ES-I3 (cell line): Measurements from ENCODE around the gene SIM1.
A peak's percentile ranks its signal among the peaks of the same experiment; 100 is the strongest.

Source experiments
- H3K36me3 ChIP-seq: 2 replicates; pipeline ENCODE4 v1.6.1; 2013; ENCODE audit warnings: mild to moderate bottlenecking, low read length, control low read depth, moderate library complexity; ENCODE audit not compliant: insufficient read depth
- H3K4me1 ChIP-seq: 2 replicates; pipeline ENCODE4 v1.6.1; 2013; ENCODE audit warnings: mild to moderate bottlenecking, control low read depth, low read length; ENCODE audit not compliant: insufficient read depth
- H3K9ac ChIP-seq: 2 replicates; pipeline ENCODE4 v1.6.1; 2013; ENCODE audit warnings: low read depth, mild to moderate bottlenecking, low read length, moderate library complexity
- H3K9me3 ChIP-seq: 2 replicates; pipeline ENCODE4 v1.6.1; 2013; ENCODE audit warnings: mild to moderate bottlenecking, low read length, moderate library complexity; ENCODE audit not compliant: control insufficient read depth, insufficient read depth

The SIM1 gene

GRCh38 chr6:100464903-100465700, at the start of gene SIM1:
Gene SIM1, minus strand, starts transcription at chr6:100464921. Its CDS starts 1,453 bp downstream, at chr6:100463468.
- no peaks in the 10 kb centered on the region for H3K36me3 ChIP-seq
- peaks cover 24% of the 10 kb centered on the region for H3K4me1 ChIP-seq
- peak within 1 kb of the TSS; percentile 63; the same call in 1 of the 2 replicates for H3K9ac ChIP-seq
- no peaks in the 10 kb centered on the region for H3K9me3 ChIP-seq

DNA sequence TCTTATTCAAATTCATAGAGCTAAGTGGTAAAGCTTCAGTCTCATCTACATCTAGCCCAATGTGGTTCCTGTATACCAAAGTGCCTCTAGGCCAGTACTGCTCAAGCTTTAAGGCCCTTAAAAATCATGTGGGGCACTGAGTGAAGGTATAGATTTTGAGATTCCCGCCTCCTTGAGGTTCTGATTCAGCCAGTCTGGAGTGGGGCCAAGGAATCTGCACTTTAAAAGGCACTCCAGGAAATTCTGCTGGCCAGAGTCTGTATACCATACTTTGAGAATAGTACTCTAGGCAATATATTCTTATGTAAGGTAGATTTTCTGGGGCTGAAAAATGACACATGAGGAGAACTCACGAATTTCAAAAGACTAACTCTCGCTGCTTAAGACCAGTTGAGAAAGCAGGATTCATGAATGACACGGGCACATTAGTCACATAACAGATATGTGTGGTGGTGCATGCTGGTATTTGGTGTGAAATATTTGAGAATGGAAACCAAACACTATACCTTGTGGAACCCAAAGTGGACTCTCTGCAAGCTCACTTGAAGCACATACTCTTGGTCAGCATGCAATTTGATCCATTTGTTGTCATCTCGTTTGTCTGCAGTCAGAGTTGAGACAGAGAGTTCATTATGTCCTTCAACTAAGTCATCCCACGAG, 47.6 kb upstream of the SIM1 start:
- Histone ChIP-seq H3K9me3 (no peaks in the 10 kb centered on the region), H3K9ac (no peak overlapping the region), H3K36me3 (peaks cover 9% of the 10 kb centered on the region; the same call in 1 of the 2 replicates), H3K4me1 (no peaks in the 10 kb centered on the region)

DNA sequence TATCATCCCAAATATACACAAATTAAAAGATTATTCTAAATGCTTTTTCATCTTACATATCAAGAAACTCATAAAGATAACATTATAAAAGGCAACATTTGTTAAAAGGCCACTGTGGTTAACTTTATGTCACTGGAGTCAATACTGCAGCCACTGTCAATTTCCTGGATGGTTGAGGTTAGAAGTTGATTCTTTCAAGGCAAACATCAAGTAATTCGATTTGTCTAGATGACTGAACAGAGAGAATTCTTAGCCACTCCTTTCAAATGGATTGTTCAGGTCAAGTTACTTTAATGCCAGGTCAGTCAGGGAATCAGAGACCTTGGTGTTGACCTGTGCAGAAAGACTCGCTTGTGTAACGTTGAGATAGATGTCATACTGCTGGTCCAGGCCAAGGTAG, 44.4 kb upstream of the SIM1 start:
- Histone ChIP-seq H3K36me3 (peaks cover 7% of the 10 kb centered on the region; the same call in 1 of the 2 replicates), H3K9me3 (no peaks in the 10 kb centered on the region), H3K9ac (no peak overlapping the region), H3K4me1 (no peaks in the 10 kb centered on the region)

DNA sequence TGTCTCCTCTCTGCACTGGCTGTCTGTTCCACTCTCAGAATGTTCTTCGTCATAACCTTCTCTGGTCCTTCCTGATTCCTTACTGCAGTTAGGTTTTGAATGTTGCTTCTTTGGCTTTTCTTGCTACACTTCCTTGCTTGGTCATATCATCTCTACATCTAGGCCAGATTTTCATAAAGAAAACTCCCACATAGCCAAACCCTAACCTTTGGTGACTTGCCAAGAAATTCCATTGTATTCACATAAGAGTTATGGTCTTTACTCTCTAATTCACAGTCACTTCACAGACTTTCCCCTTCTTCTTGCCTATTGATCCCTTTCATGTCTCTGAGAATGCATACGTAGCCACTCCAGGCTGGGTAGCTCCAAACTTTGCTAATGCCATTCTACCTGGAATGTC, 41.9 kb upstream of the SIM1 start:
- Histone ChIP-seq H3K4me1 (no peaks in the 10 kb centered on the region), H3K36me3 (peaks cover 4% of the 10 kb centered on the region; the same call in 1 of the 2 replicates), H3K9ac (no peak overlapping the region), H3K9me3 (no peaks in the 10 kb centered on the region)

GRCh38 chr6:100504786-100505737, 40.3 kb upstream of the SIM1 start:
- Histone ChIP-seq H3K36me3 (peaks cover 4% of the 10 kb centered on the region; the same call in 1 of the 2 replicates), H3K9ac (no peak overlapping the region), H3K9me3 (no peaks in the 10 kb centered on the region)

DNA sequence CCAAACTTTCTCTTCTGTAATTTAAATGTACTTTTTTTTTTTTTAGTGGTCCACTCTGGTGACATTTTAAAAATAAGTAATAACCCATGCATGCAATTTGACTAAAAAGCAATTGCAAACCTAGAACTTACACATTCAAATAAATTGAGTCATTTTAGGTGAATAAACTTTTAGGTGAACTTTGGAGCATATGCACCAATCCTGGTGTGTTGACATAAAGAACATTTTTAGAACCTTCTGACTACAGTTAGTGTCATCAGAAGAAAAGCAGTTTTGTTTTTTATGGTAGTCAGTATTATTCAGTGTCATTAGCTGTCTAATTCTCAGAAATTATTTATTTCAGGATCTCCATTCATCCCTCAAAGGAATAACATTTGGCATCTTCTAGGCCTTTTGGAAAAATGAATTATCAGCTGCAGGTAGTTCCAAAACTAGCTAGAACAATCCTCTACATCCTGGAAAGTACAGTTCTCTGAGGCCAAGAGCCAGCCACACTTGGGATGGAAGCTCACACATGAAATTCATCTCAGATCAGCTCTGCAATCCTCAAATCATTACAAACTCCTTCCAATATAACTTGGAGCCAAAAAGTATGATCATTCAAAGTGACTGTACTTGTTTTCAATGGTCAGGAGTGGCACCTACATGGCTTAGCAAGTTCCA, 38.5 kb upstream of the SIM1 start:
- no peak overlapping the region for H3K9ac ChIP-seq
- no peaks in the 10 kb centered on the region; the same call in 1 of the 2 replicates for H3K9me3 ChIP-seq
- no peaks in the 10 kb centered on the region for H3K36me3 ChIP-seq
- H3K4me1 ChIP-seq, result no peaks in the 10 kb centered on the region

More at GRCh38 chr6:100504786-100505737, 40.3 kb upstream of the SIM1 start:
- H3K4me1 ChIP-seq, result no peaks in the 10 kb centered on the region

DNA sequence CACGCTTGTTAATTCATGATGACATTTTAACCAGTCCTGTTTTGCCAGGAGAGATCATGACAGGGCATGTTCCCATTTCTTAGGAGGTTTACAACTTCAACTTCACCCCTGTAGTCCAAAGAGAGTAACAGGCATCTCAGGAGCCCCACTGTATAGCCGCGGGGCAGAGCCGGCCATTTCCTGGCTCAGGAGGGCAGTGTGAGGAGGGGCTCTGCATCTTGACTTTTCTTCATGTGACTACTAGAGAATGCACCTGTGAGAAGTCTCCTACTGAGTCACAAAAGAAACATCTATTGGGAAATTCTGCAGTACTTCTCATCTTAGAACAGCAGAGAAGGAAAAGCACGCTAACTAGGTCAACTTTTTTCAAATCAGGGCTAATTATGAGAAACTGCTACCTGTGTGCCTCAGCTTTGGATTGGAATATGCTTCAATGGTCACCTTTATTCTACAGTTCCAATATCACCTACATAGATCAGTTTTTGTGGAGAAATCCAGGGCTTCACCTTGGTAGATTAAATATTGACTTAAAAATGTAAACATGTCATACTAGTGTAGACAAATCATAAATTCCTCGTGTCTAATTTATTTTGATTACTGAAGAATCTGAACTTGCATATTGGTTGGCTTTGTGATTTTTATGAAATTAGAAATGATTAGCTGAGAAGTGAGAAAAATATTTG, 28.6 kb upstream of the SIM1 start:
- Histone ChIP-seq H3K36me3 (no peaks in the 10 kb centered on the region), H3K9me3 (no peaks in the 10 kb centered on the region), H3K4me1 (peaks cover 18% of the 10 kb centered on the region), H3K9ac (no peak overlapping the region)

DNA sequence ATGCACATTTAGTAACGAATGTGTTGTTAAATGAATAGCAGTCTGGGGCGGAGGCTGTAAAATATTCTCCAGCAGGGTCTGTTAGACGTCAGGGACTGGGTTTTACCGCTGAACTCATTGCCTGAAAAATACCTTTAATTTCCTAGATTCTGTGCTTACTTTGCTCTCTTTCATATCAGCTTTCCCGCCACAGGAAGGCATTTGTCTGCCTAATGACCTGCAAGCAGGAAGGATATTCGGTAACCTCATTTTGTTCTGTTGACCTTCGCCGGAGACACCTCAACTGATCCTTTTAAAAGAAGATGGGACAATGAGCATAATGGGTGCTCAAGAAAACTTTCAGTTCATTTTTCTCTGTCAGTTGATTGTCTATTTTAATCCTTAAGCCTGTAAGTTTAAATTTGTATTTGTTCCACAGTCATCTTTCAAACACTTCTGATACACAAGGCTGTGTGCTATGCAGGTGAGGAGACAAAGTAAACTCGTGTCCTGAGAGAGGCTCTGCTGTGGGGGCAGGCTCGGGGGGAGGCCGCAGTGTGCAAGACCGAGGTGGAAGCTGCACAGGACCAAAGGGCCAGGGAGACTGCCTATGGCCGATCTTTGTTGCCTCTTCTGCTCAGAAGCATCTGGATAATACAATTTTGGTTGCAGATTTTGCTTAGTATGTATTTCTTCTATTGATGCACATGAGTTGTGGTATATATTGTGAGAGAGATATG, 27.4 kb upstream of the SIM1 start:
- H3K4me1 ChIP-seq, result peaks cover 18% of the 10 kb centered on the region

DNA sequence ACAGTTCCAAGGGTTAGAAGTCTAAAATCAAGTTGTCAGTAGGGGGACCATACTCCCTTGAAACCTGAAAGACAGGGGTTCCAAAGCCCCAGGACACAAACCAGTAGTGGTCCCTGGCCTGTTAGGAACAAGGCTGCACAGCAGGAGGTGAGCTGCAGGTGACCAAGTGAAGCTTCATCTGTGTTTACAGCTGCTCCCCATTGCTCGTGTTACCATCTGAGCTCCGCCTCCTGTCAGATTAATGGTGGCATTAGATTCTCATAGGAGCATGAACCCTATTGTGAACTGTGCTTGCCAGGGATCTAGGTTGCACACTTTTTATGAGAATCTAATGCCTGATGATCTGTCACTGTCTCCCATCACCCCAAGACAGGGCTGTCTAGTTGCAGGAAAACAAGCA, 25.3 kb upstream of the SIM1 start:
- H3K4me1 ChIP-seq, result peaks cover 18% of the 10 kb centered on the region
- H3K9ac ChIP-seq, result no peak overlapping the region

More for the DNA sequence above, 27.4 kb upstream of the SIM1 start:
- H3K36me3 ChIP-seq, result no peaks in the 10 kb centered on the region
- no peak overlapping the region for H3K9ac ChIP-seq
- H3K9me3 ChIP-seq, result no peaks in the 10 kb centered on the region

GRCh38 chr6:100488244-100488643, 23.5 kb upstream of the SIM1 start:
- Histone ChIP-seq H3K4me1 (peaks cover 13% of the 10 kb centered on the region), H3K9ac (no peak overlapping the region), H3K9me3 (no peaks in the 10 kb centered on the region), H3K36me3 (no peaks in the 10 kb centered on the region)

More for the DNA sequence above, 25.3 kb upstream of the SIM1 start:
- Histone ChIP-seq H3K36me3 (no peaks in the 10 kb centered on the region), H3K9me3 (no peaks in the 10 kb centered on the region)

GRCh38 chr6:100487638-100488037, 22.9 kb upstream of the SIM1 start:
- Histone ChIP-seq H3K36me3 (no peaks in the 10 kb centered on the region), H3K4me1 (peaks cover 8% of the 10 kb centered on the region), H3K9me3 (no peaks in the 10 kb centered on the region), H3K9ac (no peak overlapping the region)

DNA sequence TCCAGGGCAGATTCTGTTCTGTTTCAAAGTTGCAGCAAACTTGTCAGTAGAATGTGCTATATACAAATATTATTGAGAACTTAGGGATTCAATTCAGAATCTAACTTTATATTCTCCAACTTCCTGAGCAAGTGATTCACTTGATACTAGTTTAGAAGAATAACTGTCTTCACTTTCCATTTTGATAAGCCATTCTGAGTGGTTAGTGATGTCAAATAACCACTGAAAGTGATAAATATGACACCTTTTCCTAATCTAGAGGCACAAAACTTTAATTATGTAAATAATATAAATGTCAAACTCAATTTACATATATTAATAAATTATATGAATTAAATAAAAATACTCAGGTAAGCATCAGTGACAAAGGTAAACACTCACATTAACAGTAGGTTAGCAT, 20.5 kb upstream of the SIM1 start:
- Histone ChIP-seq H3K9me3 (no peaks in the 10 kb centered on the region), H3K4me1 (no peaks in the 10 kb centered on the region), H3K9ac (no peak overlapping the region), H3K36me3 (no peaks in the 10 kb centered on the region)

GRCh38 chr6:100484474-100484873, 19.8 kb upstream of the SIM1 start:
- Histone ChIP-seq H3K4me1 (no peaks in the 10 kb centered on the region), H3K9me3 (no peaks in the 10 kb centered on the region), H3K9ac (no peak overlapping the region), H3K36me3 (no peaks in the 10 kb centered on the region)
